Iris pigment epithelial cell (primary cell): ENCODE data around the gene BUD31.
"Not testable (repeated sequence)": the region's sequence is repeated elsewhere in the genome, so short reads cannot be mapped to it uniquely, and the experiment has no call there.

Experiments
- DNase-seq: peaks from one replicate; pipeline ENCODE4 v3.0.0-alpha.2; 2011; ENCODE audit warnings: low read depth

Gene BUD31

DNA sequence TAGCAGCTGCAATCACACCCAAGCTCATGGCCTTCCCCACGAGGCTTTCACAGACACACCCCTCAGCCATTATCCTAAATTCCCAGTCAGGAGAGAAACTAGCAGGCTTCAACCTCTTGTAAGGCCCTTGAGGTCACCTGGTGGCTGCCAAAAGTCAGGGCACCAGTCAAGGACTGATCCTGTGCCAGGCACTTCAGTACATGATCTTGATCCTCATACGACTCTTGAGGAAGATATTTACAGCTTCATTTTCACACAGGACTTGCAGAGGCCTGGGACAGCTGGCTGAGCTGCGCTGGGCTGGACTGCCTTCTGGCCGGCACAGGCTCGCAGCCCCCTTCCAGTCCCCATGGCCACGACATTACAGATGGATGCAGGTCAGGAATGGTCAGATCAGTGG lies 9.2 kb upstream of the BUD31 start:
- no peak for DNase-seq

DNA sequence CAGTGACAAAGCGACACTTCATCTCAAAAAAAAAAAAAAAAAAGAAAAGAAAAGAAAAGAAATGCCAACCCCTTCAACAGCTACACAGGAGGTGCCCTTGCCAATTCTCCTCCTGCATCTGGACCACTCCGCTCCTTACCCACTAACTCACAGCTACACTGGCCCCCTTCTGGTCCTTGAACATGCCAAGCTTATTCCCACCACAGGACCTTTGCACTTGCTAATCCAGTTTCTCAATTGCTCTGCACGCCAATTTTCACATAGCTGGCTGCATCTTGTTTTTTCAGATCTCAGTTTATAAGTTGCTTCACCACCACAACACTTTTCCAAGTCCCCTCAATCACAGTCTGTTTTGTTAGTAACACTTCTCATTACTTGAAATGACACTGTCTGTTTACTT lies 5.9 kb upstream of the BUD31 start:
- no peak for DNase-seq

DNA sequence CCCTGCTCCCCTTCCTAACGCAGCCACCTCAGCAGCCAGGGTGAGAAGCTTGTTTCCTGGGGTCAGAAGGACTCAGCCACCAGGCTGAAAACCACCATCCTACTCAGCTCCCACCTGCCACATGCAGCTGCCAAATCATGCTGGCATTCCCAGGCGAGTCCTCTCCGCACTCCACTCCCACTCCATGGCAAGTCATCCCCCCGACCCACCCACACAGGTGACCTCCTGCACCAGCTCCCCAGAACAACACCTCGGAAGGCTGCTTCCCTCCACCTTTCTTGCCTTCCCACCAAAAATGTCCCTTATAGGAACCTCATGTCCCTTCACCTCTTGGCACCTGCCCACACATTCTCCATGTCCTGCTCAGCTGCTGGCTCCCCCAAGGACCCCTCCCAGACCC lies 5.0 kb upstream of the BUD31 start:
- no peak for DNase-seq

DNA sequence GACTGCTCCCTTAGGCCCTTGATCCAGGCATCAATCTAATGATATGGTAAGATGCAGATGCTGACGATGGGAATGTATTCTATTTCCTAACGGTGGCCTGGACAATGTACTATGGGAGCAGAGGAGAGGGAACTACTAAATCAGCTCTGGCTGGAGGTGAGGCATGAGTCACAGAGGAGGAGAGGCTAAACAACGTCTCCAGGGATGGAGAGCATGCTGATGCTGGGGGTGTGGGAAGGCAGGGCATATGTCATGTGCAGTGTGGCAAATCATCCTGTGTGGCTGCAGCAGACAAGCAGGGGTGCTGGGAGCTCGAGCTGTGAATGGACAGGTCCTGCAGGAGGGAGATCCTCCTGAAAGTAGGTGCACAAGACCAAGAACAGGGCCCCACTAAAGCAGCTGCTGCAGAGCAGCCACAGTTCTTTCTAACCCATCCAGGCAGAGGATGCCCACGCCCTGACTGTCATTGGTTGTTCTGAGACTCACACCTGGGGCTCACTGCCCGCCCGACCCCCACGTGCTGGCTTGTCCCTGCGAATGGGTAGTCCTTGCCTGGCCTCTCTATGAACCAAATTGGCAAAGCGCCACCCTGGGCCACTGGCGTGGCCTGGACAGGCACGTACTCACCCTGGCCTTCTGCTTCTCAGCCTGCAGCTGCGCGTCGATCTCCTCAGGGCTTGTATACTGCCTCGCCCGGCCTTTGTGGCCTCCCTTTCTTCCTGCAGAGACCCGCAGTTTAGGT lies 4.4 kb upstream of the BUD31 start:
- peak; percentile 43 for DNase-seq

DNA sequence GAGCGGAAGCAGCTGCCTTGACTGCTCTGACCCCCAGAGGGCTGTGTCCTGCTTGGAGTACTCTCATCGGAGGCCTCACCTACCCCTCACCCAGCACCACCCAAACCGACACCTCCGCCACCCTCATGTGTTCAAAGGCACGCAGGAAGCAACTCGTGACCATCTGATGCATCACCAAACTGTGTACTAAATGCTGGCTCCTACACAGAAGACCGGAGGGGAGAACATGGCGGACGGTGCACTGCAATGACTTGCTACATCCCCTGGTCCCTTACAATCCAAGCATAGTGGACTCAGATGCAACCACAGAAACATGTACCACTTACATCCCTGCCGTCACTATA lies 3.8 kb upstream of the BUD31 start:
- DNase-seq, result no peak

DNA sequence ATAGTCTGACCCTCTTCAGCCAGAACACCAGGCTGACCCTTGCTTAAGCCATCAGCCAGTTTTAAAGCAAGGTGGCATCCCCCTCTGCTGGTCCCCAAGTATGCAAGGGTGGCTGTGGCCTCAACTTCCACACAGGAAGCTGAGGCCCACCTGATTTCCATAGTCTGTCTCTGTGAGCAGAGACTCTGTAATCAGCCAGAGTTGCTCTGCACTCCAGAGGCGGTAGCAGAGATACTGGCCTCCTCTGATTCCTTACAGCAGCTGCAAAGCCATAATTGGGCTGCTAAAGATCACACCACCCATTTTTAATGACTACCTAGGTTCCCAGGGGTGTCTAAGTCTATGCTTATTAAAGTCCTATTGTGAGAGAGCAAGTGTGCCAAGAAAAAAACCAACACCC lies 2.2 kb upstream of the BUD31 start:
- no peak for DNase-seq

DNA sequence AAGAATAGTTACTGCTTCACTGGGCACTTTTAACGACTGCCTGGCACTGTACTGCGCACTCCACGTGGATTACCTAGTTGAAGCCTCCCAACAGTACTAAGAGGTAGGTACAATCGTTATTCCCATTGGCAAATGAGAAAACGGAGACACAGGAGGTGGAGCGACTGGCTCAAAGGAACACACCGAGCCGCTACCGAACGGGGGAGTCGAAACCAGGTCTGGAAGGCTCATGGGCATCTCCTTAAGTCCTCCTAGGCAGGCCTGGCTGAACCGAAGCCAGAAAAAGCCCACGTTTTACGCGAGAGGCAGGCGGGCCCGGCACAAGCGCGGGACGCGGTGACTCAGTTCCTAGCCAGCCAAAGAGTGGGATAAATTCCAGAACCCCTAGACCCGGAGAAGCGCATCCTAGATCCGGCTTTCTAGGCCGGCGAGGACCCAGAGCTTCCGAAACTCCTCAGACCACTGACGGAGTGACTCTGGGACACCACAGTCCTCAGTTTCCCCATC lies 844 bp upstream of the BUD31 start:
- peak; percentile 84 for DNase-seq

DNA sequence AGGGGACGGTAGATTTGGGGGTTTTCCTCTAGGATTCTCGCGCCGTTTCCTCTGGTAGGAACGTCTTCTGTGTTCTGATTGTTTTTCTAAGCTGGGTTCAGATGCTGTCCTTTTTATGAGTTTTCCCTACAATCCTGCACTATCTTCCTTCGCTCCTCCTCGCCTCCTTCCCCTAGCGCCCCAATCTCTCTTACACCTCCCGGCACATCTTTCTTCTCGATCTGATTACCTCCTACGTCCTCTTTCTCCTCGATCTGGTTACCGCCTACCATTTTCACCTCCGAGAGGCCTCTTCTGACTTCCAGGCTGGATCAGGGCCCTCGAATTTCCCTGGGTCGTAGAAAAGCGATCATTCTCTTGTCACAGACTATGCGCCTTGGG lies 413 bp downstream of the BUD31 start:
- no peak for DNase-seq

DNA sequence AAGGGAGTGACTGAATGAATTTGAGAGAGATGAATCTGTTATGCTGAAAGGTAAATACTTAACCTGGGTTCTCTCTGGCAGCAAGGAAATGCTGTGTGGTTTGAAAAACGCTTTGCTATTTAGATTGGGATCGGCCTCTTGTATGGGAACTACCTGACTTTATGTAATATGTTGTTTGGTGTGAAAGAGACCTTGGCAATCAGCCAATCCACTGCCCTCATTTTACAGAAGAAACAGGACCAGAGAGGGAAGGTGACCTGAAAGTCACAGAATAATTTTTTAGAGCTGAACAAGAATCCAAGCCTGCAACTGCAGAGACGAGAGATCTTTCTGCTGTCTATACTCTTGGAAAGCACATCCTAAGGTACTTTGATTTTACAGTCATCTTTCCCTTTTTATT lies 1.0 kb downstream of the BUD31 start:
- no peak for DNase-seq

DNA sequence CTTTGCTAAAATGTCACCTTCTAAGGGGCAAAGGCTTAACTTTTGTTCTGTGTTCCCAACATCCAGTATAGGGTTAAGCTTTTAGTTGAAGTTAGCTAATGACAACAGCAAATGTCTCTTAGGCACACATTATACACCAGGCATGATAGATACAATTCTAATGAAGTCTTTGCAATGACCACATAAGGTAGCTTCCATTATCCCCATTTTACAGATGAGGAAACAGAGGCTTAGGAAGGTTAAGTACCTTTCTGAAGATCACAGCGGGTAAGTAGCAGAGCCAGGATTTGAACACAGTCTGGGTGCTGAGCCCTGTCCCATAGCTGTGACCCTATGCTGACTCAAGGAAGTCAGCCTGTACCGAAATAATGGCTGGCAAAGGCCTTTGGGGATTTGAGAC lies 1.9 kb downstream of the BUD31 start:
- no peak for DNase-seq

DNA sequence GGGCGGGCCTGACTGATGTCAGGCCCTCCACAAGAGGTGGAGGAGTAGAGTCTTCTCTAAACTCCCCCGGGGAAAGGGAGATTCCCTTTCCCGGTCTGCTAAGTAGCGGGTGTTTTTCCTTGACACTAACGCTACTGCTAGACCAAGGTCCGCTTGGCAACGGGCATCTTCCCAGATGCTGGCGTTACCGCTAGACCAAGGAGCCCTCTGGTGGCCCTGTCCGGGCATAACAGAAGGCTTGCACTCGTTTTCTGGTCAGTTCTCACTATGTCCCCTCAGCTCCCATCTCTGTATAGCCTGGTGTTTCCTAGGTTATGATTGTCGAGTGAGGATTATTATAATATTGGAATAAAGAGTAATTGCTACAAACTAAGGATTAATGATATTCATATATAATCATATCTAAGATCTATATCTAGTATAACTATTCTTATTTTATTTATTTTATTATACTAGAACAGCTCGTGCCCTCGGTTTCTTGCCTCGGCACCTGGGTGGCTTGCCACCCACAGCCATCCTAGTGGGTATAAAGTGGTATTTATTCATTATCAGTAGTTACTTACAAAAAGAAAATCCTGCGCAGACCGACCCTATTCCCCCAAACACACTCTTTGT lies 6.9 kb downstream of the BUD31 start:
- DNase-seq, result peak; percentile 49

DNA sequence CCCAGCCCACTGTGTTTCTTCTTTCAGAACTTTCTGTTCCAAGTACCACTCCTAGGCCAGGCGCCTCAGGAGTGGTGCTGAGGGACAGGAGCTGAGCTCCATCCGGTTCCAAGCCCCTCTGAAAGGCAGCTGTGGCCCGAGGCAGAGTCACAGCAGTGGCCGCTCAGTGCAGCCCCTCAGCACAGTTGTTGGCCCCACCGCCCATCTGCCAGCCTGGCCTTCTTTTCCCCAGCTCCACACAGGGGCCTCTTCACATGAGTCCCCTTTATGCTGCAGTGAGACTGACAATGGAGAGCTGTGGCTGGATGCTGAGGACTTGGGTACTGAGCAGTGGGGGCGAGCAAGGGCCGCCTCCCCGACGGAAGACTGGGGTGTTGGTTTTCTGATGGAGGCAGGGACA lies 9.5 kb downstream of the BUD31 start:
- no peak for DNase-seq

DNA sequence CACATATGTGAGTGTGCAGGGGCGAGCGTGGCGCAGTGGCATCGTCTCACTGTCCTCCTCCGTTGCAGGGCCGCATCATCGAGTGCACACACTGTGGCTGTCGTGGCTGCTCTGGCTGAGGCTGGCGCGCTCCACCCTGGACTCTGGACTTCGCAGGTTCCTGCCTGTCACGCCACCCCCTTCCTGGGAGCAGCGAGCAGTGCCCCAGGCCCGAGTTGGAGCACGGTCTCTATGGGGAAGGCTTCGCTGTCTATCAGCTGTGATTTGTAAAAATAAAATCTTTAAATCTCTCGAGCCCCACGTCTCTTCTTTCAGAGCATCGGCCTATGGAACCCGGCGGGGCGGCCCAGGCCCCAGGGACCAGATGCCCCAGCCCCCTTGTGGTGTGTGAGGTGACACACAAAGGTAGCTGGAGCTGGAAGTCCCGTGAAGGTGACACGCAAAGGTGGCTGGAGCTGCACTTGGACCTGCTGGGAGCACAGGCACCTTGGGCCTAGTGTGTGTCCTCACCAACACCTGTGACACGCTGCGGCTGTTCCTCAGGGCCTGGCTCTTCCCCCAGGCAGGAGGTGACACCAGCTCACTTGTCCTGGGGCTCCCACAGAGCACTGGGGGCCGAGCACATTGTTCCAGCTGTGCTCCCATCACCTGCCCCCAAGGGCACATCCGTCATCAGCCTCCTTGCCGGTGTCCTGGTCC lies 10.7 kb downstream of the BUD31 start:
- no peak for DNase-seq

DNA sequence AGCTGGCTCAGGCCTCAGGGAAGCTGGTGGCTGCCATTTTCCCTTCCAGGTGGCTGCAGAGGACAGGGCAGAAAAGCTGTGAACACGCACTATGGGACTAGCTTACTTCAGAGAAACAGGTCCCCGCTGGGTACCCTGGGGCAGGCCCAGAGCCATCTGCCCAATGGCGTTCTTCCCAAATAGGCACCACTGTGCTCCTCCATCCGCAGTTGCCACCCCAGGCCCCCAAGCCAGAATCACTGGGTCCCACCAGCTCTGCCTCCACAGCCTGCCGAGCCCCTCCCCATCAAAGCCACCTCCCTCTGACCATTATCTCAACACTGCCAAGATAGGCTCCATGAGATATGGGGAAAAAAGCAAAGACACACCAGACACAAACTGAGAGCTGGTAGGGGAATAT lies 11.4 kb downstream of the BUD31 start:
- DNase-seq, result no peak

DNA sequence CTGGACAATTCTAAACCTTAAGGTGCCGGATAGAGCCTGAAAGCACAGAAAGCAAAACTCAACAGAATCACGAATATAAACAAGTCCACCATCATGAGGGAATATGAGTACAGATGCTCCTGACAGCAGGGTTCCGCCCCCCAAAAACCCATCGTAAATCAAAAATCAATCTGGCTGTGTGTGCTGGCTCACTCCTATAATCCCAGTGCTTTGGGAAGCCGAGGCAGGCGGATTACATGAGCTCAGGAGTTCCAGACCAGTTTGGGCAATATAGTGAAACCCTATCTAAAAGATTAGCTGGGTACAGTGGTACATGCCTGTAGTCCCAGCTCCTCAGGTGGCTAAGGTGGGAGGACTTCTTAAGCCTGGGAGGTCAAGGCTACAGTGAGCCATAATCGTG lies 12.2 kb downstream of the BUD31 start:
- DNase-seq, result no peak

DNA sequence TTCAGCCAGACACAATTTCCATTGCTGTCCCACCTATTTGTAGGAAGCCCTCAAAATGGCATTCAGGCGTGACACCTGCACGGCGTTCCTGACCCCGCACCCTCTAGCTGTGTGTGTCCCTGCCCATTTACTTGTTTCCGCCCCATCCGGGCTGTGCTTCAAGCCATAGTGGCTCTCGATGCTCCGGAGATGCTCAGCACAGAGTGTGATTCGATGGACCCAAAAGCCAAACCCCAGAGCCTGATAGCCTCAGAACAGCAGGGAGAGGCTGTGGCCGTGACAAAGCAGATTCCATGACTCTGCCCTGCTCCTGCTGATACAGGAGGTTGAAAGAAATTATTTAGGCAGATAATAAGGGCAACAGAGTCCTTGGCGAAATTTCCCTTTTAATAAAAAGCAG lies 13.4 kb downstream of the BUD31 start:
- no peak for DNase-seq

DNA sequence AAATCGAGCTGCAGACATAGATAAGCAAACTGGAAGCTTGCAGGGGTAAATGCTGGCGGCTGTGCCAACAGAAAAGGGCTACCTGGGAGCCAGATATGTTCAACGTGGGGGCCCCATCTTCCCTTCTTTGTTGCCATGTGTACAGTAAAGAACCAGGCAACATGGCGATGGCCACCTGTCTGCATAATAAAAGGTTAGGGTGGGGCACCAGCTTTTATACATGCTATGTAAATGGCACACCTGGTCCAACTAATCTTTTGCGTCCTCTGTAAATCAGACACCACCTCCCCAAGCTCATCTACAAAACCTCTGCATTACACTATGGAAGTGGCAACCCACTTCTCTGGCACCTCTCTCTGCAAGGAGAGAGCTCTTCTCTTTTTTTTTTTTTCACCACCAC lies 13.9 kb downstream of the BUD31 start:
- no peak for DNase-seq

DNA sequence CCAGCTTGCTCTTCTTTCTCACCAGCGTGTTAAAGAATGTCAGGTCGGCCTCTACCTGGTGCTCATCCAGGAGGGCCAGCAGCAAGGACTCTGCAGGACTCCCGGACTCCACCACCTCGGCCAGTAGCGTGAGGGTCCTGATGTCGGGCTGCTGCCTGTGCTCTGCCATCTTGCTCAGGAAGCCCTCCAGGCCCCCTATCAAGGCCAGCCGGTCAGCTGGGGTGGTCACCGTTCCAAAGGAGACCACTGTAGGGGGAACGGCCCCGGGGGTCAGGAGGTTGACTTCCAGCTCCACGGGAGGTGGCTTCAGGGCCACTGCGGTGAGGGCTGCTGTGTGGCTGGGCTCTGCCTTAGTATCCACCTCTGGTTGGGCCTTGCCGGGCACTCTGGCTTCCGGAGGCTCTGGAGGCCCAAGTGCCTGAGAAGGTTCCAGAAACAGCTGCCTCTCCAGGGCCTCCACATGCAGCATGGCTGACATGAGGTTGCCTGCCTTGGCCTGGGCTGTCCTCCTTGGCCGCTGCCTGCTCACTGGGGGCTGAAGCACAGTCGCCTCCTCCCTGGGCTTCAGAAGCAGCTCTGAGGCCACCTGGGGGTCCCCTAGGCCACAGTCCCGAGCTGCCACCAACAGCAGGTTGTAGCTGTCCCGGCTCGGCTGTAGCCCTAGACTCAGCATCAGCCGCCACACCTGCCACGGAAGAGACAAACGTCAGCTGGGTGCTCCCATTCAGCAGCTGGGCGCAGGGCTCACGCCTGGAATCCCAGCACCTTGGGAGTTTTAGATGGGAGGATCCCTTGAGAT lies 16.4 kb downstream of the BUD31 start:
- no peak for DNase-seq

DNA sequence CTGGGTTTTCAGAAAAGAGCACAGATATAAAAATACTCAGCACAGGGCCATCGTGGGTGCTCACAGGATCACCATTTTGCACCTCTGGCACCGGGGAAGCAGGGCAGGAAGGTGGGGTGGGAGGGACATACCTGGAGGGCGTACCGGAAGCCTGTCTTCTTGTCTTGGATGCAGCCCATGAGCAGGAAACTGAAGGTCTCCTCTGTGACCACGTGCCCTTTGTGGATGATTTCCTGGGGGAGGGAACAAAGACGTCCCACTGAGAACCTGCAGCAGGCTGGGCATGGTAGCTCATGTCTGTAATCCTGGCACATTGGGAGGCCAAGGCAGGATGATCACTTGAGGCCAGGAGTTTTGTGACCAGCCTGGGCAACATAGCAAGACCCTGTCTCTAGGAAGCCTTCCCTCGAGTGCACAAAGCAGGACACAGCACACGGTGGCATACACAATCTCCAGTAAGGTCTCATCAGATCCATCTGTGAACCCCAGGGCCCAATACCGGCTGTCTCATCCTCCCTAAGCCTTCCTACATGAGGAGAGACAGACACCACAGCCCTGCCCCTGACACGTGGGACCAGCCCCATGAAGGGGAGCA lies 20.3 kb downstream of the BUD31 start:
- DNase-seq, result no peak

DNA sequence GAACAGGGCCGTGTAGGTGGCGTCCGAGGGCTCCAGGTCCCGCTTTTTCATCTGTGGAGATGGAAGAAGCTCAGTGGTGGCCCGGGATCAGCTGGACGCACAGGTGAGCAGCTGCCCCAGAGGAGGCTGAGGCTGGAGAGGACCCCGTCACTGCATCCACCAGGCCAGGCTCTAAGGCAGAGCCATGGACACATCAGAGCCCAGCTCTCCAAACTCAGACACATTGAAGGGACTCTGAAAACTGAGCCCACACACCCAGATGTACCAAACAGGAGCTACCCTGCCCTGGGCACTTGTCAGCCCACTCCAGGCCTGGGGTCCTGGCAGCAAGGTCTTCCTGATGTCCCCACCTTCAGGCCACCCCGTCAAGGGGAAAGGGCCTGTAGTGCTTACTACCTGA lies 21.0 kb downstream of the BUD31 start:
- DNase-seq, result no peak

DNA sequence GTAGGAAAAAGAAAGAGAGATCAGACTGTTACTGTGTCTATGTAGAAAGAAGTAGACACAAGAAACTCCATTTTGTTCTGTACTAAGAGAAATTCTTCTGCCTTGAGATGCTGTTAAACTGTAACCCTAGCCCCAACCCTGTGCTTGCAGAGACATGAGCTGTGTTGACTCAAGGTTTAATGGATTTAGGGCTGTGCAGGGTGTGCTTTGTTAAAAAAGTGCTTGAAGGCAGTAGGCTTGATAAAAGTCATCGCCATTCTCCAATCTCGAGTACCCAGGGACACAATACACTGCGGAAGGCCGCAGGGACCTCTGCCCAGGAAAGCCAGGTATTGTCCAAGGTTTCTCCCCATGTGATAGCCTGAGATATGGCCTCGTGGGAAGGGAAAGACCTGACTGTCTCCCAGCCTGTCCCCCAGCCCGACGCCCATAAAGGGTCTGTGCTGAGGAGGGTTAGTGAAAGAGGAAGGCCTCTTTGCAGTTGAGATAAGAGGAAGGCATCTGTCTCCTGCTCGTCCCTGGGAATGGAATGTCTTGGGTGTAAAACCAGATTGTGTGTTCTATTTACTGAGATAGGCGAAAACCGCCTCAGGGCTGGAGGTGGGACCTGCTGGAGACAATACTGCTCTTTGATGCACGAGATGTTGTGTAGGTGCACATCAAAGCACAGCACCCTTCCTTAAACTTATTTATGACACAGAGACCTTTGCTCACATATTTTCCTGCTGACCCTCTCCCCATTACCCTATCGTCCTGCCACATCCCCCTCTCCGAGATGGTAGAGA lies 23.2 kb downstream of the BUD31 start:
- not testable (repeated sequence) for DNase-seq
